ENCODE measurements around the gene MDC1.
"Not testable (repeated sequence)": the region's sequence is repeated elsewhere in the genome, so short reads cannot be mapped to it uniquely, and the experiment has no call there.

The MDC1 gene

GRCh38 chr6:30723159-30723842 is 6.2 kb upstream of the MDC1 start:
- DNase-seq = not testable (repeated sequence)

GRCh38 chr6:30722280-30723112 is 5.4 kb upstream of the MDC1 start:
- peak; percentile 79 for DNase-seq

GRCh38 chr6:30722025-30722279 is 4.9 kb upstream of the MDC1 start:
- DNase-seq = peak; percentile 59

DNA sequence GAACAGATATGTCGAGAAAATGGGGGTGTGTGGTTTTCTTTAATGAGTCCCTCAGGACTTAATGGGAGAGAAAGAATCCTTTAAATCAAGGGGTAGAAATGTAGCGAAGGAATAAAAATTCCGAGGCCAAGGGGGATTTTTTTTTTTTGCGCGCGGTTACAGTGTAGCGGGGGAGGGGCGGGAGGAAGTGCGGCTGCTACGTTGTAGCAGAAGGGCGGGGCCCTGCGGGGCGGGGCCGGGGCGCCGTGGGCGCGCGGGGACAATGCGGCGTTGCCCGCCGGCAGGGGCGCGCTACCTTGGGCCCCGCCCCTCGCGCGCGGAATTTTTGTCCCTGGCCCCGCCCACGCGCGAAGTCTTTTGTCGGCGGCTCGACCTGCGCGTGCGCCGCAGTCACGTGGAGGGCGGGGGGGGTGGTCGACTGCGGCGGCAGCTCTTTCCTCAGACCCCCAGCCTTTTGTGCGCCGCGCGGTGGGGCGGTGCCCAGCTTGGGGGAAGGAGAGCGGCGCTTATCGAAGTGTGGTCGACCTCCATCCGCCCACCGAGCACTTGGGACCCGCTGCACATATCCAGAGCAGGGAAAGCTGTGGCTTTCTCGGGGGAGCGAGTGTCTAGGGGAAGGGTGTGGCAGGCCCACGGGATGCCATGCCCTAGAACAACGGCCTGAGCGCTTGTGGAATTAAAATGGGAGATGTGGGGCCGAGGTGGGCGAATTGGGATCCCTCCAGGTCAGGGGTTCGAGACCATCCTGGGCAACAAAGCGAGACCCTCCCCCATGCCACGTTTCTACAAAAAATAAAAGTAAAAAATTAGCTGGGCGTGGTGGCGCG is 4.3 kb upstream of the MDC1 start:
- peak; percentile 93 for DNase-seq

DNA sequence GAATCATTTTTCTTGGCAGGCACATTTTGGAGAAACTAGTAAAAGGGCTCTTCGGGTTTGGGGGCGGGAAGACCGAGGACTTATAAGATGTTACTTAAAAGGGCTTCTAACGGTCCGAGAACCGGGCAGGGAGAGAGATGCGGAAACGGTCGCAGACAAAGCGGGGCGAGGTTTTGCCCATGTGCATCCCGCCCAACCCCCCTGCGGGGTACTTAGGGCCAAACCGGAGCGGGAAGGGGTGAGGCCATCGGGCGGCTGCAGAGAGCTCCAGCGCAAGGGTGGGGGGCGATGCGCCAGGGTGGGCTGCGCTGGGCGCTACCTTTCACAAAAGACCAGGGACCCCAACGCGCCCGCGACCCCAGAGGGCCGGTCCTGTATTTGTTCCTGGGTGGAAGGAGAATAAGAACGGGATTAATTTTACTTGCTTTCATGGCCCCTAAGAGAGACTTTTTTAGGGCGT is 3.7 kb upstream of the MDC1 start:
- DNase-seq = peak; percentile 59

GRCh38 chr6:30719791-30720737 is 3.0 kb upstream of the MDC1 start, which contains the start of gene TUBB:
Gene TUBB (plus strand): TSS chr6:30720352. CDS start chr6:30720507, 155 bp downstream.
- DNase-seq = peak; percentile 96

DNA sequence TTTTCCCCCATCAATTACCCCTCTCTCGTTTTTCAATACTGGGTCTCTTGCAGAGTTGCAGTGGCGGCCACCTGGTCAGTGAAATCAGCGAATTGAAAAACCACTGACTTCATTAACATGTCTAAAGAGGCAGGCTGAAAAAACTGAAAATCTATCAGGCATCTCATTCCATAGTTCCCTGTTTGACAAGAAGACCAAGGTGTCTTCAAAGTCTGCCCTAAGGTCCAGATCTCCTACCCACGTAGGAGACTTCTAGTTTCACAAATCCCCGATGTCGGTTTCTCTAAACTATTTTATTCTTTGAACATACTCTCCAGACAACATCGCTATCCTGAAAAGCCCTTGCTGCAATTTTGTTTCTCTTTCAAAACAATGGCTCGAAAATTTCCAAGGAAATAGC is 2.3 kb upstream of the MDC1 start:
- DNase-seq = no peak

DNA sequence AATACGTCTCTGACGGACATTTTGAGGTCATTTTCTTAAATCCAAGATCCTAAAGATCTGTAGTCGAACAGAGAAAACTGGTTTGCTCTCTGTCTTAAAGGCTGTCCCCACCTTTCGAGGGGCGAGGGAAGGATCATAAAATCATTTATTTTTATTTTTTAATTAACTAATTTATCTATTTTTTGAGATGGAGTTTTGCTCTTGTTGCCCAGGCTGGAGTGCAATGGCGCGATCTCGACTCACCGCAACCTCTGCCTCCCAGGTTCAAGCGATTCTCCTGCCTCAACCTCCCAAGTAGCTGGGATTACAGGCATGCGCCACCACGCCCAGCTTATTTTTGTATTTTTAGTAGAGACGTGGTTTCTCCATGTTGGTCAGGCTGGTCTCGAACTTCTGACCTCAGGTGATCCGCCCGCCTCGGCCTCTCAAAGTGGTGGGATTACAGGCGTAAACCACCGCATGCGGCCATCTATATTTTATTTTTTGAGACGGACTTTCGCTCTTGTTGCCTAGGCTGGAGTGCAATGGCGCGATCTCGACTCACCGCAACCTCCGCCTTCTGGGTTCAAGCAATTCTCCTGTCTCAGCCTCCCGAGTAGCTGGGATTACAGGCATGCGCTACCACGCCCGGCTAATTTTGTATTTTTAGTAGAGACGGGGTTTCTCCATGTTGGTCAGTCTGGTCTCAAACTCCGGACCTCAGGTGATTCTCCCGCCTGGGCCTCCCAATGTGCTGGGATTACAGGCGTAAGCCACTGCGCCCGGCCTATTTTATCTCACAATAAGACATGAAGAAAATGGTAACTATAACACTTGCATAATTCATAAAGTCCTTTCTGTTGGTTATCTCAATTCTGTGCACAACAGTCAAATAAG is 1.0 kb upstream of the MDC1 start:
- not testable (repeated sequence) for DNase-seq

DNA sequence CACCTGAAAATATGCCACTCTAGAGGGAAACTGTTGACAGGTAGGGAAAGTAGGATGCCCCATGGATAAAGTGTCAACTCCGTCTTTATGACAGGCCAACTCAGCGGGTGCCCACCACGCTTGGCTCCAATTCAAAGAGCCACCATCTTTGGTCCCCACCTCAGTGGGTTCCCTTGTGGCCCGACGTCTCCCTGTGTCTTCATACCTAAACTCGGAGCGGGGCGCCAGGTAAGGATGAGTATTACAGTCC is 277 bp downstream of the MDC1 start:
- no peak for DNase-seq

DNA sequence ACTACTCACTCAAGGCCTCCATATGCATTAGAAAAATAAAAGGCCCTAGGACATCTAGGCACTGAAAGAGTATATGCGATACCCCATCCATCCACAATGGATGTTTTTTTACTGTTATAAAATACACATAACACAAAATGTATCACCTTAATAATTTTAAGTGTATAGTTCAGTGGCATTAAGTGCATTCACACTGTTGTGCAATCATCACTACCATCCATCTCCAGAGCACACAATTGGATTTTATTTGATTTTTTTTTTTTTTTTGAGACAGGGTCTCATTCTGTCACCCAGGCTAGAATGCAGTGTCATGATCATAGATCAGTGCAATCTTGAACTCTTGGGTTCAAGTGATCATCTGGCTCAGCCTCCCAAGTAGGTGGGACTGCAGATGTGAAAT is 2.8 kb downstream of the MDC1 start:
- DNase-seq = no peak

GRCh38 chr6:30712441-30712945 is 4.6 kb downstream of the MDC1 start:
- no peak for DNase-seq

DNA sequence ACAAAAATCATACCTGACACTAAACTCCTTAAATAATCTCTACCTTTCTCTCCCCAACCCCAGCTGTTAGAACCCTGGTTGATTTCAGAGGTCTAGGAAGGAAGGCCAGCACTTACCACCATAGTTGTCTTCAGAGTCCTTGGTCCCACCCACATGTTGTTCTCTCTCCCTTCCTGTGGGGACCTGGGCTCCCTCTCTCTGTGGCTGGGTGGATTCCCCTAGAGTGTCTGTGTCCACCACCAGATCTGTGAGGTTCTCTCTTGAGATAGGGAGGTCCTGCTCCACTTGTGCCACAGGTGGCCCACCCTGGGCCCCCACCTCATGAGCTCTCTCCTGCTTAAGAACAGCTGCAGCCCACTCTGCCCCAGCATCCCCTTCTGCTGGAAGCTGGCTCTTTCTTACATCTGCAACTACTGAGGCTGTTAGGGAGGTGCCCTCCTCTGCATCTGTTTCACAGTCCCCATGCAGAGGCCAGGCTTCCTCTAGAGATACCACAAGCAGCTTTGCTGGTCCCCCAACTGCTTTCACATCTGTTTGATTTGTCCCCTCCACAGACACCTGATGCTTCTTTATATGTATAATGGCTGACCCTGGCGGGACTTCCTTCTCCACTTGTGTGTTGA is 5.2 kb downstream of the MDC1 start:
- no peak for DNase-seq

- DNase-seq = no peak
Observed at GRCh38 chr6:30709101-30709868, 7.8 kb downstream of the MDC1 start.

DNA sequence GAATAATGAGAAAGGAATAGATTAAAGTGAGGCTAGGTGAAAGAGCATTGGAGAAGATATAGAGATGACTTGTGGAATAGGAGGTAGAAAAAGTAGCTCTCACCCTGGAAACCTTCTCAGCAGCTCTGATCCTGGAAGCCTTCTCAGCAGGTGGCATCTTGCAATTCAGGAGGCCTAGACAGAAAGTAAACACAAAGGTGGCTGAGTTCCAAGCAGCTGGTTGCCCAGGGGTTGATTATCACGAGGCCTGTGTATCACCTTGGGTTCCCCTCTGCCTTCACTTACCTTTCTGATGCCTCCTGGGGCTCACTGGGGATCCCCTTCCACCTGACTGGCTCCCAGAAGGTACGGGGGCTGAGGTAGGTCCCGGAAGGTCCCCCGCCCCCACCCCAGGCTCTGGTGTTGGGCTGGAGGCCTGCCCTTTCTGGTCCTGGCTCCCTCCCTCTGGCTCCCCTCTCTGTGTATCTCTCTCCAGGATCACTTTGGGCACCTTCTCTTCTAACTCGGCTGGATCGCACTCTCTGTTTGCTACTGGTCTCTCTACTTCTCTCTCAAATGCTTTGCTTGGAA is 9.7 kb downstream of the MDC1 start:
- no peak for DNase-seq

DNA sequence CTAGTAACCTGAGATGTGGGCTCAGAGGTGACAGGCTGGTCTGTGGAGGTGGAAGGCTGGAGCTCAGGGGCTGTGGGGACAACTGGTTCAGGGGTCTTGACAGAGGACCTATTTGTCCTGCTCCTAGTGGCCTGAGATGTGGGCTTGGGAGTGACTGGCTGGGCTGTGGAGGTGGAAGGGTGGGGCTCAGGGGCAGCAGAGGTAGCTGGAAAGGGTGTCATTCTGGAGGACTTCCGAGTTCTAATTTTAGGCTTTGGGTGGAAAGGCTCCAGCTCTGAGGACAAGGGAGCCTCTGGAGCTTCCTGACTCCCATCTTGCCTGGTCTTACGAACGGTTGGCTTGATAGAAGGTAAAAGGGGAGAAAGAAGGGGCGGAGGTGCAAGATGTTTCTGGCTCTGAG is 11.5 kb downstream of the MDC1 start:
- no peak for DNase-seq

DNA sequence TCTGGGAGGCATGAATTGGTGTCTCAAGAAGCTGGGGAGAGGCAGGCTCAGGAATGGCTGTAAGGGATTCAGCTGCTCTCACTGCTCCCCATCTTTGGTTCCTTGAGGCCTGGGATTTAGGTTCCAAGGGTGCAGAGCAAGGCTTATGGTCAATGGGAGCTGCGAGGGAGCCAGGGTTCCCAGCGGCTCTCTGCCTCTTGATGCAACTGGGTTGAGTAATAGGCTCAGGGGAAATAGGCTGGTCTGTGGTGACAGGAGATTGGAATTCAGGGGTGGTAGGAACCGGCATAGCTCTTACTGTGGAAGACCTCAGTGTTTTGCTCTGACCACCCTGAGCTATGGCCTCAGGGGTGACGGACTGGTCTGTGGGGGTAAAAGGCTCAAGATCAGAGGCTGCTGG is 13.3 kb downstream of the MDC1 start:
- no peak for DNase-seq

GRCh38 chr6:30703011-30703410 is 14.1 kb downstream of the MDC1 start:
- DNase-seq = no peak

GRCh38 chr6:30700340-30700739 is 16.7 kb downstream of the MDC1 start:
- peak; percentile 32 for DNase-seq

DNA sequence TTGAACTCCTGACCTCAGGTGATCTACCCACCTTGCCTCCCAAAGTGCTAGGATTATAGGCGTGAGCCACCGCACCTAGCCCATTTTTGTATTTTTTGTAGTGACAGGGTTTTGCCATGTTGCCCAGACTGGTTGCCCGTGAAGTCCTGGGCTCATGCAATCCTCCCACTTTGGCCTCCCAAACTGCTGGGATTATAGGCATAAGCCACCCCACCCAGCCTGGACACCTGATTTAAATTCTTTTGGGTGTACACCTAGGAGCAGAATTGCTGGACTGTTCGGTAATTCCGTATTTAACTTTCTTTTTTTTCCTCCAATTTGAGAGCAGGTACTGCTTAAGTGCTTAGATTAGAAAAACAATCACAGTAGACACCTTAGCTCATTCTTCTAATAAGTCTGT is 20.6 kb downstream of the MDC1 start:
- DNase-seq = no peak

Data from CD4-positive, alpha-beta T cell treated with Interleukin-15 for 1 hour (primary cell).